Amygdala (tissue), 56 donors: Measurements from ENCODE around the gene TANC1.

Experiments
- DNase-seq, 56 donors: peaks; one replicate each; lab custom pipeline; 2025; lab: John Stamatoyannopoulos, UW

TANC1 gene

DNA sequence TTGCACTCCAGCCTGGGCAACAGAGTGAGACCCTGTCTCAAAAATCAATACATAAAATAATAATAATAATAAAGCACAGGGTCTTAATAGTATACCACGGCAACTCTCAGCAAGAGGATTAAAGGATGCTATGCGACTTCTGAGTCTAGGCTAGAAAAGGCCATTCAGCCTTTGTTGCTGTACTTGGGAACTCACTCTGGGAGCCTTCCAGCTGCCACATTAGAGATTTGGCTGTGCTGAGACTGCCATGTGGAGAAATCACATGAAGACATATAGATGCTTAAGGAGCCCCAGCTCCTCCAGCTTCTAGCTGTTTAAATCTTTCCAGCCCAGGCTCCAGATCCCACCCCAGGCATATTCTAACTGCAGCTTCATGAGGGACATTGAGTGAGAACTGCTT, 8.2 kb upstream of the TANC1 start:
- no peak for DNase-seq

DNA sequence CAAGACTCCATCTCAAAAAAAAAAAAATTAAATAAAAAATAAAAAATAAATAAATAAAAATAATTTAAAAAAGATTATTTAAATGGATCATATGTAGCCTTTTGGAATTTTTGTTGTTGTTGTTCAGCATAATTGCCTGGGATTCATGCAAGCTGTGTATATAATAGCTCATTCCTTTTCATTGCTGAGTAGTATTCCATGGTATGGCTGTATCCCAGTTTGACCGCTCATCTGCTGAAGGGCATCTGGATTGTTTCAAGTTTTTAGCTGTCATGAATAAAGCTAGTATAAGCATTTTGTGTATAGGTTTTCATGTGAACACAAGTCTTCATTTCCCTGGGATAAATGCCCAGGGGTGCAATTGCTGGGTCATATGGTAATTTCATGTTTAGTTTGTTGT, 6.4 kb upstream of the TANC1 start:
- DNase-seq: no peak

DNA sequence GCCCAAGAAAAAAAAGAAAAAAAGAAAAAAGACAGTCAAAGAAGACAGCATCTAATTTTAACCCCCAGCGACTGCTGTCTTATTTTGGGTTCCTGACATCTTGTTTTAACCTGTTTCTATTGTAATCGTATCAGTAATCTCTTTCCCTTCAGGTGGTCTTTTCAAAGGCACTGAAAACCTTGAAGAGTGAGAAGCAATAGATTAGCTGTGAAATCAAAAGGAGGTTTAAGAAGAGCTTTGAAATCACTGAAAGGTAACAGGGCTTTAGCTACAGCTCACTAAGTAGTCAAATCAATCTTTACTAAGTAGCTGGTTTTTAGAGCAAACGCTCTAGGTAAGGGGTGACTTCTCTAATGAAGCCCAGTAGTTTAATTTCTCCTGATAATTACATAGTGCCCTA, 5.4 kb upstream of the TANC1 start:
- DNase-seq: no peak

DNA sequence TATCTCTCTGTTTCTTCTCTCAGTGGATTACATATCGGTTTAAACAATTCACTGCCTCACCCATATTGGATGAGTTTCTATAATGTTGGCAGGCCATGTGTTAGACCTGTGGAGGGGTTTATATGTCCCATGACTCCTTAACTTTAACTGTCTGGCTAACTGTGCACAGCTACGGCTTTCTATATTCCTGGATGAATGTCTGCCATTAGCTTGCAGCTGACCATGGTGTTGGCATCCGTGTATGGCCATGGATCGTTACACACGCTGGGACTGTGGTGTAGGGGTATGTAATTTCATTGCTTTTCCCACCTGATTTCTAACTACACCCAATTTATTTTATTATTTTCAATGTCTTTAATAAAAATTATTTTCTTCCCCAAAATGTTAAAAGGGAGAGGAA, 3.3 kb upstream of the TANC1 start:
- DNase-seq: no peak

DNA sequence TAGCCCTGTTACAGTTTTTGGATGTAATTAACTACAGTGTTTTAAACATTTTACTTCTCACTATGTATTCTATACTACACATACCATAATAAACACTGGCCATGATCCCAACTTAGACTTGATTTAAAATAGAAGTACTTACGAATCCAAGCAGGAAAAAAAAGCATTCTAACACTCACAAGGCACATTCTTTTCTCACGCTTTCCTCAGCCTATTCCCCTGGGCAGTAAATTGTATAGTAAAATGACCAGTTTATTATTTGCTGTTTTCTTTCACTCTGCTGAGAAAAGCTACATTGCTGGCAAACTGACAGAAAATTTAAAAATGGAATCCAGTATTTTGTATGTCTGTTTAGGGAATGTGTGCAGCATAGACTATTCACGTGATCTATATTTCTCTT, 2.8 kb upstream of the TANC1 start:
- DNase-seq: no peak

DNA sequence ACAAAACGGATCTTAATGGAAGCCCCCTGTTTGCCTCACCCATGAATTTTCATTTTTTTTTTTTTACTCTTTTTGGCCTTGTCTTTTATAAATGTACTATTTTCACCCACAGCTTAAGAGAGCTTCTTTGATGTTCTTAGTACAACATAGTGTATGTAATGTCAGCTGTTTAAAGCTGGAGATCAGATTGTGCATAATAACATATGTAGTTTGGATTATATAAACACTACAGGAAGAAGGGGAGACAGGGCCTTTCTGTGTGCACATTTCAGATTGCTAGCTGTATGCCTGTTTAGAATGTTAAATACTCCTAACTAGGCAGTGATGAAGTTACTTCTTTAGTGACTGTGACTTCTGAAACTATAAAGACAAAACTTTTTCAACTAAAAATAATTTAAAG, 2.1 kb upstream of the TANC1 start:
- no peak for DNase-seq

DNA sequence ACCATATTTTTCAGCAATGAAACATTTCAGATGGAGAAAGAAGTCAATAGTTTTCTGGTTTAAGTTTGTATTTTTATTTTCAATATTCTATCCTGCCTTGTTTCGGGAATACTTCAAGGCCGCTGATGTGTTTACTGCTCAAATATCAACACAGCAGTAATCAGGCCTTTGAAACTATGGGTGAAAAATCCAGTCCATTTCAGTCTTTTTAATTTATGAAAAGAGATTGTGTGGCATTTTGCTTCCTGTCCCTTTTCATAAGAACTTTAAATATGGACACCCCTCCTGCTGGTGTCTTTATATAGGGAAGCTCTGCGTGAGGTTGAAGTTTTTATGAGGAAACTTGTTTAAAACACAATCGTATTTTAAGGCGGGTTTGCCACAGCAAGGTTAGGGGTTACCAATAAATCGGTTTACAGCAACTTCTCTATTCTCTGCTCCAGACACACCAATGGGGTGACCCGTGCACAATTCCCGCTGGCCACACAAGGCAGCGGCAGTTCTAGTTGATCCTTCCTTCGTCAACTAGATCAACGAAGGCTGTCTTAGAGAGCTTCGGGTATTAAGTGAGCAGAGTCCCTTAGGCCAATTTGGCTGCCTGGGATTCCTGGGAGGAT, 1.2 kb upstream of the TANC1 start:
- peak in 19 of 56 donors; percentile 13 to 74 (median 64) for DNase-seq

DNA sequence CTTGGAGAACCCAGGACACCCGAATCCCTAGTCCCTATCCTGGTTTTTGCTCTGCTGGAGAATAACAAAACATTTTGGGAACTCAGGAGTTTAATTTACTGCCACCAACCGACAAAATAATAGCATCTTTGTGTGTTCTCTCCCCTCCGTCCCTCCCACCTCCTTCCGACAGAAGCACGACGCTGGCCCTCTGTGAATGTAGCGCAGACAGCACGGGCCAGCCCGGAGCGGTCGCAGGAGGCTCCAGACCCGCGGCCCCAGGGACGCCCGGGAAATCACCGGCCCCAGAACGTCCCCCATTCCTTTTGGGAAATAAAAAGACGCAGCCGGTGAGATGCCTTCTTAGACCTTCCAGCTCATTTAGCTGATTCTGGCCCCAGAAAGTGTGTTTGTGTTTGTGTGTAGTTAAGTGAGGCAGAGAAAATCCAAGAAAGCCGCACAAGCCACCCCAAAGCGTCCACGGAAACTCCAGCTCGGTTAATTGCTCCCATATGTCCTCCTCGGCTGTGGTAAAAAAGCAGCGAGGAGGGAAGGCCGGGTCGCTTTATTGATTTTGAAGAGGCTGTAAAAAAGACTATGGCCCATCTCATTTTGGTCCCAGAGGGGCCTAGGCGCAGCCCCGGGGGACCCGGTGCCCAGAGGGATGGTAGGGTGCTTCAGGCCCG, 577 bp upstream of the TANC1 start:
- DNase-seq: peak in 50 of 56 donors; percentile 7 to 74 (median 54)

DNA sequence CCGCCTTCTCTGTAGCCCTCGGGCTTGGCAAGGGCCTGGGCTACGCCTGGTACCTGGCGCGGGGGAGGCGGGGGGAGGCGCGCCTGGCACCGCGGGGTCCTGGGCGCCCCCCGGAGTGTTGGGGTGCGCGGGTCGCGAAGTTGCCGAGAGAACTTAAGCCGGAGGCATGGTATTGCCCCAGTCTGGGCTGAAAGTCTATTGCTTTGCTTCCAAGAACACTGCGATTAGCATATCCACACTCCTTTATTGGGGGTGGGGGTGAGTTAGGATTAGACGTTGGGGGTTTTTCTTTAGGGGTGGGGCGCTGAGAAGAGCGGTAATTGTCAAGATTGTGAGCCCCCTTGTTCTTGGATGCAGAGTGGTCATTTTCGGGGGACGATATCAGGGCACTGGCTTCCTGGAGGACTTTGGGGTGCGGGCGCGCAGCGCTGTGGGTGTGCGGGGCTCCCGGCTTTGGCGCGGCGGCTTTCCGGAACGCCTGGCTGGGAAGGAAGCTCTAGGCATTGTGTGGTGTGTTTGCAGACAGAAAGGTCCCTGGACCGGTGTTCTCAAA, 798 bp downstream of the TANC1 start:
- DNase-seq: peak in 8 of 56 donors; percentile 19 to 54 (median 38)

DNA sequence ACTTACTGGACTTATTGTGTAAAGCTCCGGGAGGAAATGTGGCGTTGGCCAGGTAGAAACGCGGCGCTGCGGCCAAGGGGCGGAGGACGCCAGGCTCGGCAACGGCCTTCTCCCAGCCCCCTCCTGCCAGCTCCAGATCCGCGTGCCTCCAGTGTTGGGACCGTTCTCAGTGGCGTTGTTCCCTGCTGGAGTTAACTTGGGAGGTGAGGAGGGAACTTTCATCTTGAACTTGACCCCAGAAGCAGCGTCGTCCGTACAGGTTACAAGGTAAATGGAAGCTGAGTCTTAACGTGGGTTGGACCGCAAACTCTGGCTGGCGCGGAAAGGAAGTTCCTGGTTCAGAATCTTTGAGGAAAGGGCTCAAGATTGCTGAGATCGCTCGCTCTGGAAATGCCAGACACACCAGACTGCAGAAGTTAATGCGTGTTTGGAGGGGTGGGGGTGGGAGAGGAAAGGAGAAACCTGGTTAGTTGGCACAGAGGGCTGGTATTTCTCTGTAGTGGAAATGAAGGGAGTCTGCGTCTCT, 1.3 kb downstream of the TANC1 start:
- peak in 25 of 56 donors; percentile 7 to 59 (median 28) for DNase-seq

DNA sequence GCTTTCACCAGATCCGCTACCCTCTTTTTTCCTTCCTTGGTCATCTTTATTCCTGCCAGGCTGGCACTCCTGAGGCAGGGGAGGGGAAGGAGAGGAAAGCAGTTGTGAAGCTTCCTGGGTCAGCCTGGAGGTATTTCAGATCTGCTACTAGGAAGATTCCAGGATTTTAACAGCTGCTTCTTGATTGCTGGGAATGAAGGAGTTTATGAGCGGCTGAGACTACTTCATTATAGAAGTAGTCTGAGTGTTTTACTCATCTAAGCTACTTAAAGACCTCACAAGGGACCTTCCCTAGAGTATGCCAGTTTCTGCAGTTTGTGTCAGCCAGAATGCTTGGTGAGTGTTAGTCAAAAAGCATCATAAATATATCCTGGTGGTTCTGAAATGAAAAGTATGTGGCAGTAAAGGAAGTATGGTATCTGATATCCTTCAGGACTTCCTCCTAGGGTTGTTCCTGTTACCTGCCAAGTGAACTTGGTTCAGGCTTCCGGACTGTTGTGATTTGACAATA, 1.9 kb downstream of the TANC1 start:
- DNase-seq: peak in 1 of 56 donors; percentile 48

DNA sequence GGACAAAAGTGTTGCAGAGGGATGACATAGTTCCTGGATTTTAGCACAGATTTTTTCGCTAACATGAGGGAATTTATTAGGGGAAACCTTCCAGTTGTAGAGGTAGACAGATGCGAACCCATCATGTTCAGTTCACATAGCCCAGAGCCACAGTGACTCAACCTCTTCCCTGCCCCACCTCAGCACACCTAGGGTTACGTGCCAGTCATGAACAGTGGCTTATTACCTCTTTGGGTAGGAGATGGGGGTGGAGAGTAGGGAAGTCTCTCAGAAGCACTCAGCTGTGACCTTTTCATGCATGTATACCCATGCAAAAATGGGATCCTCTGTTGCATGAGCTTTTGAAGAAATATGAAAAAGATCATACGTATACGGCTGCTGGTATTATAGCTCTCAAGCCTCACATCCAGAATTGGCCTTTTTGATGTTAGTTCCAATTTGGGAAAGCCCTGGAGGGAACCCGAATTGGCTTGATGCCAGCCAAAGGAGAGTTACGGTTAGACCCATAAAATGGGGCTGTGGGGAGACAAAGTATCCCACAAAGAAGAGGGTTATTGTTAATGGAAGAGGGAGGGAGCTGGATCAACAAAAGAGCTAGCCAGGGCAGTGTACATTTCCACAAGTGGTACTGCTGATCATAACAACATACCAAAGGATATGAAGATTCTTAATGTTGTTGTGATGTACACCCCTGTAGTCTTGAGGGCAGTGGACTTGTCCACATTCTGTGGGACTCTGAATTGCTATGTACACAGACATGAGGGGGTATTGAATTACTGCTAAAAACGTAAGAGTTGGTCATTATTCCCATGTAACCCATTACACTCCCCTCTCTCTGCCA, 4.9 kb downstream of the TANC1 start:
- peak in 1 of 56 donors; percentile 35 for DNase-seq

DNA sequence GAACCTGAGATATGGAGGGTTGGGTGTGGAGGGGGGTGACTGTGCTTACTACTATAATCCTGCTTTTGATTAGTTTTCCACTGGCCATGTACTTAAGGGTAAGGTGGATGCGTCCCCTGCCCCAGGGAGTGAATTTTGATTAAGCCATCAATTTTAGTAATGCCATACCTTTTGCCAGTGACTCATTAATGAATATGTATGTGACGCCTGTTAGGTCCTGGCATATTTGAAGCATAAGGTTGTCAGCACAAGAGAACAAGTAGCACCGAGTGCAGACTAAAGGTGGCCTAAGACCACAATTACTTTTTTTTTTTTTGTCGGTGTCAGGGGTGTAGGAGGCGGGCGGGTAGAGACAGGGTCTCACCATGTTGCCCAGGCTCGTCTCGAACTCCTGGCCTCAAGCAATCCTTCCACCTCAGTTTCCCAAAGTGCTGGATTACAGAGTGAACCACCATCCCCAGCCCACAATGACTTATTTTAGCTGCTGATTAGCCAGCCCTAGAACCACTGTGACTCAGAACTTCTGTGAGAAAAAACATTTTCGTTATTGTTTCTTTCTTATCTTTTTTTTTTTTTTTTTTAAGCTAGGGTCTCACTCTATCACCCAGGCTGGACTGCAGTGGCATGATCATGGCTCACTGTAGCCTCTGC, 7.0 kb downstream of the TANC1 start:
- DNase-seq: no peak

DNA sequence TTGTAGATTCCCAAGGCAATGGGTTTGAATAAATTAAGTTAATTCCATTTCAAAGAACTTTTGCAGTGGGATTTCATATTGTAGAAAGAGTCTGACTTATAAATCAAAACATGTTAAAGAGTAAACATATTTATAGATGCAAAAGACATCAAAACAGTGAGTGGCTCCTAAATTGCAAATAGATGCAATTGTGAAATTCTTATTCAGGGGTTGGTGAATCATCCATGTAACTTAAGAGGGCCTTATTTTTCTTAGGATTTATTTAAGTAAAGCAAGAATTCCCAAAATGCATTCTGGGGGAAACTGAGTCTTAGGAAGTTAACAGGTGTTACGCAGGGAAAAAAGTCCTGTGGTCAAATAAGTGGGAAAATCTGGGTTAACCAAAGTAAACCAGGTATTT, 11.3 kb downstream of the TANC1 start:
- DNase-seq: no peak

DNA sequence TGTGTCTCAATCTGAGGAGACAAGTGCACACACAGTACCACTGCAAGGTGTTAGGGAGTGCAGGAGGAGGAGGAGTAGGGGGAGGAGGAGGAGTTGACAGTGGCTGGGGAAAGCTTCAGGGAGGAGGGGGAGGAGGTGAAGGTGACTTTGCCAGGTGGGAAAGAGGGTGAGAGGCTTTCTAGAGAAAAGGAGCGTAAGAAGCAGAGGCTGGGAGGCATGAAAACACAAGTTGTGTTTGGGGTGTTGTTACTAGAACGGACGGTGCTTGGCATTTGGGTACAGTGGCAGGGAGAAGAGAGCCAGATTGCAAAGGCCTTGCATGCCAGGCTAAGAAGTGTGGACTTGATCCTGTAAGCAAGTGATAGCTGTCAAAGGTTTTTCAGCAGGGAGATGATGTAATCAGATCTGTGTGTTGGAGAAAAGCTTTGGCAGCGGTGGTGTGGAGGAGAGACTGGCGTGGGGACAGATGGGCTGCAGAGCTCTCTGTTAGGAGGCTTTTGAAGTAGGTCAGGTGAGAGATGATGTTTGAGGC, 16.2 kb downstream of the TANC1 start:
- DNase-seq: no peak

DNA sequence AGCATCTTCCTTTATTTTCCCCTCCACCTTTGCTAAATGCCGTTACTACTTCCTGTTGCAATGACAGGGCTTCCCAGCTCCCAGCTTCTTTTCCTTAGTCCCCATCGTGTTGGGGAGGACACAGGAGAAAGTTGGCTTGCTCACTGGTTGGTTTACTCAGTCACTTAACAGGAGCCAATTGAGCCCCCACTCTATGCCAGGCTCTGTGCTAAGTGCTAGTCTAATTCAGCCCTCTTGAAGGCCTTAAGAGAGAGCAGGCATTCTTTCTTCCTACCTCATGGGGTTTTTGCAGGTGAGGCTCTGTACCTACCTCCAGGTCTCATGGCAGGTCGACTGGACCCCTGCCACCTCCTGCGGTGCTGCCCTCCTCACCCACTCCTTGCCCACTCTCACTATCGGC, 20.1 kb downstream of the TANC1 start:
- DNase-seq: no peak

DNA sequence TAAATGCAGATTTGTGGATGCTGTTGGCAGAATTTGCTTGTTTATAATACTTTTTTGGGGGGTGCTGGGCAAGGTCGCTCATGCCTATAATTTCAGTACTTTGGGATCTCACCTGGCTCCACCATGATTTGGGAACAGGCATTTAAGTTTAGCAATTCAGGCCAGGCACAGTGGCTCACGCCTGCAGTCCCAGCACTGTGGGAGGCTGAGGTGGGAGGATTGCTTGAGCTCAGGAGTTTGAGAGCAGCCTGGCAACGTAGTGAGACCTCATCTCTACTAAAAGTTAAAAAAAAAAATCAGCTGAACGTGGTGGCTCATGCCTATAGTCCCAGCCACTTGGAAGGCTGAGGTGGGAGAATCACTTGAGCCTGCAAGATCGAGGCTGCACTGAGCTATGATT, 20.7 kb downstream of the TANC1 start:
- DNase-seq: no peak

DNA sequence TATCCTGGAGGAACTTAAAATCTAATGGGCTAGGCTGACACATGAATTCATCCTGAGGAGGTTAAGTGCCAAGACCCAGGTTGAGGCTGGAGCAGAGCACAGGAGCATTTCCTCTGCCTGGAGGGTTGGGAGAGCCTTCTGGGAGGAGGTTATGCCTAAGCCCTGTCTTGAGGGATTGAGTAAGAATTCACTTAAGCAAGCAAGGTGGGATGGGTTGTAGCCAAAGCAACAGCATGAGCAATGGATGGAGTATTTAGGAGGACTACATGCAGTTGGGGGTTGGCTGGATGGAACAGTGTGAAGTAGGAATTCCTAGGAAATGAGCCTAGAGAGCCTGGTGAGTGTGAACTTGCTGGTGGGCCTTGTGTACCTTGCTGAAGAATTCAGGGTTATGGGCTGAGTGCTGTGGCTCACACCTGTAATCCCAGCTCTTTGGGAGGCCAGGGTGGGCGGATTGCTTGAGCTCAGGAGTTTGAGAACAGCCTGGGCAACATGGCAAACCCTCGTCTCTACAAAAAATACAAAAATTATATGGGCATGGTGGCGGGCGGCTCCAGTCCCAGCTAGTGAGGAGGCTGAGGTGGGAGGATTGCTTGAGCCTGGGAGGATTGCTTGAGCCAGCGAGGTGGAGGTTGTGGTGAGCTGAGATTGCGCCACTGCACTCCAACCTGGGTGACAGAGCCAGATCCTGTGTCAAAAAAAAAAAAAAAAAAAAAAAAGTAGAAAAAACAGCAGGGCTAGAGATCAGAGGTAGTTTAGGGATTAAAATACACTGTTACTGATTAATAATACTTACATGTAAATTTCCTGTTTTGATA, 22.2 kb downstream of the TANC1 start:
- no peak for DNase-seq

DNA sequence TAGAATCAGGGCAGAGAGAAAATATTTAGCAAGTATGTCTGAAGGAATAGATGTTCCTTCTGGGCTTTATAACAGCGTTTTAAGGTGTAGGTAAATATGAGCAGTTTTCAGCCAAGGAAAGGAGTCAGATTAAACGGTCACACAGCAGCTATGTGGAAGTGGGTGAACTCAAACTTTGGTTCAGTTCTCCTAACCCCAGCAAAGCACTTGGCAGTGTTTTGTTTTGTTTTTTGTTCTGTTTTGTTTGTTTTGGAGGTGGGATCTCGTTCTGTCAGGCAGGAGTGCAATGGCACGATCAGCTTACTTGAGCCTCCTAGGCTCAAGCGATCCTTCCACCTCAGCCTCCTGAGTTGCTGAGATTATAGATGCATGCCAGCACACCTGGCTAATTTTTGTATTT, 24.6 kb downstream of the TANC1 start:
- no peak for DNase-seq
